ENCODE measurements around the gene FKTN. TPM values are rescaled to one million over a fixed set of nuclear protein-coding genes. Genes with fewer than 3 reads are reported as not detected.
"Not testable (repeated sequence)": the region's sequence is repeated elsewhere in the genome, so short reads cannot be mapped to it uniquely, and the experiment has no call there.

FKTN gene
- 12.9 TPM for polyA plus RNA-seq (2013, experiment 1 of 2)
- polyA plus RNA-seq (2013, experiment 2 of 2): 15.7 TPM

DNA sequence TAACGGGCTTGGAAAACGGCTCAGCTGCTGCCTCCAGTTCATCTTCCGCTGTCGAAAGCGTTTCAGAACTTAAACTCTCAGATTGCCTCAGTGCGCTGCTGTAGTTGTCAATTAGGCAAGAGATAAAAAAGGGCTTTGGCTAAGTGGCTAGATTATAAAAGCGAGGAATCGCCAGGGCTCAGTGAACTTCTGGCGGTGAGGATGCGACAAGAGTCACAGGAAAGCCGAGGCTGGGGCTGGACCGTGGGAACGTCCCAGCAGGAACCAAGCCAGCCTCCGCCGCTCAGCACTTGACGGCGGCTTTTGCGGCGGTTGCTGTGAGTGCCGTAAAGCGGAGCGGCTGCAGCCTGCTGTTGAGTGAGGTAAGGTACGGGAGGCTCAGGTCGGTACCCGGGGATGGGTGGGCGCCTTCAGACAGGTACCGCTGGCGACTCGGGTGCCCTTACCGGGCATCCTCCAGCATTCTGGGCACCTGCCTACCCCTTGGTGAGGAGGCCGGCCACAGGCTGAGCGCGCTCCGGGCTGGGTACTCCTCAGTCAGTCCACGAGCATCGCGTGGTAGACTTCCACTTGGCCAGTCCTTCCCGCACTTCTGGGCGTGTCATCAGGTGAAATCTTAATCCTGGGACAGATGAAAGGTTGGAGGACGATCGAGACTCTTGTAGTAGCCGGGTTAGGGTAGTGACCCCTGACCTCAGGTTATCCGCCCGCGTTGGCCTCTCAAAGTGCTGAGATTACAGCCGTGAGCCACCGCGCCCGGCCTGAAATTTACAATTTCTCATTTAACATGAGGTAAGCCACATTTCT lies at the start of gene FKTN:
FKTN (plus strand) TSS at position 328 of the 807 bp plus-strand sequence. CDS start 16,902 bp downstream, outside the sequence.
- Histone ChIP-seq H3K9me3 (ENCODE audit: control insufficient read depth, low read length) (peaks cover 11% of the 10 kb centered on the region), H3K36me3 (ENCODE audit: control insufficient read depth, insufficient read depth, low read length) (peaks cover 11% of the 10 kb centered on the region), H3K4me3 (ENCODE audit: extremely low read depth, insufficient read depth, low read length, poor library complexity, severe bottlenecking) (peak within 1 kb of the TSS; percentile 69), H3K4me1 (ENCODE audit: control insufficient read depth, insufficient read depth, low read length, poor library complexity, severe bottlenecking) (no peaks in the 10 kb centered on the region), H3K27ac (ENCODE audit: low read depth, low read length, severe bottlenecking) (peak within 1 kb of the TSS; percentile 82)
- WGBS, 2 experiments (ENCODE audit: insufficient coverage in 2 of 2): 5 to 6% methylated on average over 36 to 43 of the region's 49 CpGs

DNA sequence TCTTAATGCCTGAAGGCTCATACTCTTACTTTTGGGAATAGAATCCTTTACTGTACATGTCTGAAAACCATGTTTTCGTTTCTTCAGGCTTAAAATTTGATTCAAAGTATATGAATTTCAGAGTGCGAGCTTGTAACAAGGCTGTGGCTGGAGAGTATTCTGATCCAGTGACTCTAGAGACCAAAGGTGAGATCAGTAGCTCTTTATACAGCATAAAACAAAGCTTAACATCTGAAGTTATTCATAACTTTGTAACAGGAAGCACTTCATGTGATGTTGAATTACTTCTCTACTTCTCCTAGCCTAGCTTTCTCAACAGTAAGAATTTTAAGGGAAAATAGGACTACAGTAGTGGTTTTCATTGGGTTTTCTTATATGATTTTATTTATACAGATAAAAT lies 49.4 kb upstream of the FKTN start:
- 83 to 94% methylated on average over 1 to 2 of the region's 2 CpGs for WGBS, 2 experiments (ENCODE audit: insufficient coverage in 2 of 2)
- no peak overlapping the region for H3K4me3 ChIP-seq (ENCODE audit: extremely low read depth, insufficient read depth, low read length, poor library complexity, severe bottlenecking)
- no peaks in the 10 kb centered on the region for H3K9me3 ChIP-seq (ENCODE audit: control insufficient read depth, low read length)
- no peak overlapping the region for H3K27ac ChIP-seq (ENCODE audit: low read depth, low read length, severe bottlenecking)
- H3K4me1 ChIP-seq (ENCODE audit: control insufficient read depth, insufficient read depth, low read length, poor library complexity, severe bottlenecking): no peaks in the 10 kb centered on the region
- peaks cover 31% of the 10 kb centered on the region for H3K36me3 ChIP-seq (ENCODE audit: control insufficient read depth, insufficient read depth, low read length)

DNA sequence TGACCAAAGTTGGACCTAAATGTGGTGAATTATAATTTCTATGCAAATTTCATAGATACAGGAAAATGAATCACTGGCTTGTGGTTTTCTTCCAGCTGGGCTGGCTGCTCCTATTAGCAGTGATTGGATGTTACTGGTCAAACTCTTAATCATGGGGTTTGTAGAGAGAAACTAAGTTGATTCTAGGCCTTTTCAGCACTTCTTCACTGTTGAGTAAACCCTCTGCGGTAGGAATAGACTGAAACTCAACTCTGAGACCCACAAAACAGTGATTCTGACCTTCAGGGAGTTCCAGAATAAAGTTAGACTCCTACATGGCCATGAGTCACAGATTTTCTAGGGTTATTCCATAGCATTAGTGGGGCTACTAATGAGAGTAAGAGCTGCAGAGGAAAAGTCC lies 47.9 kb upstream of the FKTN start:
- WGBS, 2 experiments (ENCODE audit: insufficient coverage in 2 of 2): 86 to 90% methylated on average over 1 of the region's 1 CpG
- no peaks in the 10 kb centered on the region for H3K4me1 ChIP-seq (ENCODE audit: control insufficient read depth, insufficient read depth, low read length, poor library complexity, severe bottlenecking)
- H3K36me3 ChIP-seq (ENCODE audit: control insufficient read depth, insufficient read depth, low read length): peaks cover 41% of the 10 kb centered on the region
- H3K9me3 ChIP-seq (ENCODE audit: control insufficient read depth, low read length): no peaks in the 10 kb centered on the region
- no peak overlapping the region for H3K27ac ChIP-seq (ENCODE audit: low read depth, low read length, severe bottlenecking)
- no peak overlapping the region for H3K4me3 ChIP-seq (ENCODE audit: extremely low read depth, insufficient read depth, low read length, poor library complexity, severe bottlenecking)

DNA sequence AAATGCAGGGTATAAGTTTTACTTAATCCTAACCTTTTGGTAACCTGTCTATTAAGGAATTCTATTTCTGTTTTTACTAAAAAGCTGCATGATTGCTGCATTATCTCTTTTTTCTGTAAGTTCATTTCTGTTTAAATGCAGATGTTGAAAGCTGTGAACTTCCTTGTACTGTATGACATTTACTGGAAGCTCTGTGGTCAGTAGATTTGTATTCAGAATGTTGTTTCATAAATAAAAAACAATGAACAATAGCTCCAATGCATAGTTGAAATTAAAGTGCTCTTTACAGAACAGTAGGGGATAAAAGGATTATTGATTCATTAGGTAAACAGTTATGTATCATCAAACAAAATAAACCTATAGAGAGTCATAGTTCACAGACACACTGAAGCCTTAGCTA lies 46.5 kb upstream of the FKTN start:
- Histone ChIP-seq H3K4me3 (ENCODE audit: extremely low read depth, insufficient read depth, low read length, poor library complexity, severe bottlenecking) (no peak overlapping the region), H3K9me3 (ENCODE audit: control insufficient read depth, low read length) (no peaks in the 10 kb centered on the region), H3K36me3 (ENCODE audit: control insufficient read depth, insufficient read depth, low read length) (peaks cover 51% of the 10 kb centered on the region), H3K4me1 (ENCODE audit: control insufficient read depth, insufficient read depth, low read length, poor library complexity, severe bottlenecking) (peaks cover 5% of the 10 kb centered on the region), H3K27ac (ENCODE audit: low read depth, low read length, severe bottlenecking) (no peak overlapping the region)

DNA sequence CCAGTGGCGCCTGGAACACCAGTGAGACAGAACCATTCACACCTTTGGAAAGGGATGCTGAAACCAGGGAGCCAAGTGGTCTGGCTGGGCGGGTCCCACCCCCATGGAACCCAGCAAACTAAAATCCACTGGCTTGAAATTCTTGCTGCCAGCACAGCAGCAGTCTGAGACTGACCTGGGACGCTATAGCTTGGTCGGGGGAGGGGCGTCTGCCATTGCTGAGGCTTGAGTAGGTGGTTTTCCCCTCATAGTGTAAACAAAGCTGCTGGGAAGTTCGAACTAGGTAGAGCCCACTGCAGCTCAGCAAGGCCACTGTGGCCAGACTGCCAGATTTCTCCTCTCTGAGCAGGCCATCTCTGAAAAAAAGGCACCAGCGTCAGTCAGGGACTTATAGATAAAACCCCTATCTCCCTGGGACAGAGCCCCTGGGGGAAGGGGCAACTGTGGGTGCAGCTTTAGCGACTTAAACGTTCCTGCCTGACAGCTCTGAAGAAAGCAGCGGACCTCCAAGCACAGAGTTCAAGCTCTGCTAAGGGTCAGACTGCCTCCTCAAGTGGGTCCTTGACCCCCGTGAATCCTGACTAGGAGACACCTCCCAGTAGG lies 42.0 kb upstream of the FKTN start:
- Histone ChIP-seq H3K4me3 (ENCODE audit: extremely low read depth, insufficient read depth, low read length, poor library complexity, severe bottlenecking) (no peak overlapping the region), H3K36me3 (ENCODE audit: control insufficient read depth, insufficient read depth, low read length) (peaks cover 34% of the 10 kb centered on the region), H3K27ac (ENCODE audit: low read depth, low read length, severe bottlenecking) (no peak overlapping the region), H3K4me1 (ENCODE audit: control insufficient read depth, insufficient read depth, low read length, poor library complexity, severe bottlenecking) (peaks cover 5% of the 10 kb centered on the region), H3K9me3 (ENCODE audit: control insufficient read depth, low read length) (no peaks in the 10 kb centered on the region)
- WGBS, 2 experiments (ENCODE audit: insufficient coverage in 2 of 2): 81 to 88% methylated on average over 6 to 9 of the region's 11 CpGs

DNA sequence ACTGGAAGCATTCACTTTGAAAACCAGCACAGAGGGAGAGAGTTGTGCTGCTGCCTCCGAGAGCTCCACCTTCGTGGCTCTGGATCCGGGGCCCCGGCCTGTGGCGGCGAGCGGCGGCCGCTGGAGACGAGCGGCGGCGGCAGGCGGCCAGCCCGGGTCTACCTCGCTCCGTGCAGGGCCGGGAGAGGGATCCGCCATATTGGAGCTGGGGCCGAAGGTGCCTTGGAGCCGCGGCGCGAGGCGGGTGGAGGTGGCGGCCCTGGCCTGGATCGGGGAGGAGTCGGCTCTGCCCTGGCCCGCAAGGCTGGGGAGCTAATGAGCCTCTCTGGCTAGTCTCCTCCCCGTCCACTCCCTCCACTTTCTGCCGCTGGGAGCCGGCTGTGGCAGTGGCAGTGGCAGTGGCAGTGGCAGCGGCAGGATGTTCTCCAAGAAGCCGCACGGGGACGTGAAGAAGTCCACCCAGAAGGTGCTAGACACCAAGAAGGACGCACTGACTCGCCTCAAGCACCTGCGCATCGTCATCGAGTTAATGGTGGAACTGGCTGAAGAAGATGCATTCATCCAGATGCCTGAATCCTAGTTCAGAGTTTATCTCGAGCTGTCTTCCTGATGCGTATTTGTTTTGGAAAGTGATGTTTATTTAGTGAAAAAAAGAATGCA lies 38.1 kb upstream of the FKTN start:
- not testable (repeated sequence) for H3K9me3 ChIP-seq (ENCODE audit: control insufficient read depth, low read length); H3K4me1 ChIP-seq (ENCODE audit: control insufficient read depth, insufficient read depth, low read length, poor library complexity, severe bottlenecking); H3K27ac ChIP-seq (ENCODE audit: low read depth, low read length, severe bottlenecking)
- peaks cover 24% of the 10 kb centered on the region for H3K36me3 ChIP-seq (ENCODE audit: control insufficient read depth, insufficient read depth, low read length)
- WGBS, 2 experiments (ENCODE audit: insufficient coverage in 2 of 2): 98 to 99% methylated on average over 11 to 30 of the region's 43 CpGs
- H3K4me3 ChIP-seq (ENCODE audit: extremely low read depth, insufficient read depth, low read length, poor library complexity, severe bottlenecking): peak overlapping the region; percentile 18

DNA sequence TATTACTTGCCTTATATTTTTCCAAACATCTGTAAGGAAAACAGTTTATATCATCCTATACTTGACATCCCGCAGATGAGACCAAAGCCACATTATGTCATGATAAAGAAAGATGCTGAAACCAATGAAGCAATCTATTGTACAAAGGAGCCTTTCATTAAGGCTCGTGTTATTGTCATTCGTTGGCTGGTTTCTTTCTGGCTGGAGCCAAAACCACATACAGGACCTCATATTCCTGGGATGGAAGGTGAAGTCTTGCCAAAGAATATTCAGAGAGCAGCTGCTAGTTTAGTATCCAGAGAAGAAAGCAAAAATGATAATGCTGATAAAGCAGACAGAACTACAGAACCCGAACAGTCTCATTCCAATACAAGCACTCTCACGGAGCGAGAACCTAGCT lies 36.9 kb upstream of the FKTN start:
- H3K36me3 ChIP-seq (ENCODE audit: control insufficient read depth, insufficient read depth, low read length): peaks cover 13% of the 10 kb centered on the region
- not testable (repeated sequence) for H3K9me3 ChIP-seq (ENCODE audit: control insufficient read depth, low read length); H3K4me3 ChIP-seq (ENCODE audit: extremely low read depth, insufficient read depth, low read length, poor library complexity, severe bottlenecking); H3K27ac ChIP-seq (ENCODE audit: low read depth, low read length, severe bottlenecking); H3K4me1 ChIP-seq (ENCODE audit: control insufficient read depth, insufficient read depth, low read length, poor library complexity, severe bottlenecking)
- no CpG with 5 or more reads among the region's 6 CpGs for WGBS, 2 experiments (ENCODE audit: insufficient coverage in 2 of 2)

DNA sequence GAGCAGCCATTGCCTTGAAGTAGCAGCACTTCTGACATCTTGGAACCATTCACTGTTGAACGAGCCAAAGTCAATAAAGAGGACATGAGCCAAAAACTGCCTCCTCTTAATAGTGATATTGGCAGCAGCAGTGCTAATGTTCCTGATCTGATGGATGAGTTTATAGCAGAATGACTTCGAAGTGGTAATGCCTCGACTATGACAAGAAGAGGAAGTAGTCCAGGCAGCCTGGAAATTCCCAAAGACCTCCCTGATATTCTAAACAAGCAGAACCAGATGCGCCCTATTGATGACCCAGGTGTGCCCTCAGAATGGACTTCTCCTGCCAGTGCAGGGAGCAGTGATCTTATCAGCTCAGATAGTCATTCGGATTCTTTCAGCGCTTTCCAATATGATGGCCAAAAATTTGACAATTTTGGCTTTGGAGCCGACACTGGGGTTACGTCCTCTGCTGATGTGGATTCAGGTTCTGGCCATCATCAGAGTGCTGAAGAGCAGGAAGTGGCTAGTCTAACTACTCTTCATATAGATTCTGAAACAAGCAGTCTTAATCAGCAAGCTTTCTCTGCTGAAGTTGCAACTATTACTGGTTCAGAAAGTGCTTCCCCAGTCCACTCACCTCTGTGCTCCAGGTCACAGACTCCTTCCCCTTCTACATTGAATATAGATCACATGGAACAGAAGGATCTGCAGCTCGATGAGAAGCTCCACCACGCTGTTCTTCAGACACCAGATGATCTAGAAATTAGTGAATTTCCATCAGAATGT lies 35.1 kb upstream of the FKTN start:
- not testable (repeated sequence) for H3K27ac ChIP-seq (ENCODE audit: low read depth, low read length, severe bottlenecking)

DNA sequence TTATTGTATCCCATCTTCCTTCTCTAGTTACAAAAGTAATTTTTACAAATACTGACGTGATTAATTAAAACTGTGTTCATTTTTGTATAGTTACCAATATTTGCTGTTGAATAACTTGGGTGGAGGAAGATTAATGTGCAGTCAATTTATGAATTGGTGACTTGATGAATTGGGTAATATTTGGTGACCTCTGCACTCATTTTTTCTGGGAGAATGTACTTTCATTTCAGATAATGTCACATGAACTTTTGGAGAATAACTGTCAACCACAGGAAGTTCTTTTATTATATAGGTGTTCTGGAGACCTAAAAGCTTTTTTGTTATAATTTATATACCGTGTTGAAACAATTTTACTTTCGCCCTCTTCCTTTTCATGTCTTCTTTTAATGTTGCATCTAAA lies 26.4 kb upstream of the FKTN start:
- Histone ChIP-seq H3K4me1 (ENCODE audit: control insufficient read depth, insufficient read depth, low read length, poor library complexity, severe bottlenecking) (no peaks in the 10 kb centered on the region), H3K36me3 (ENCODE audit: control insufficient read depth, insufficient read depth, low read length) (peaks cover 27% of the 10 kb centered on the region), H3K9me3 (ENCODE audit: control insufficient read depth, low read length) (no peaks in the 10 kb centered on the region), H3K4me3 (ENCODE audit: extremely low read depth, insufficient read depth, low read length, poor library complexity, severe bottlenecking) (no peak overlapping the region), H3K27ac (ENCODE audit: low read depth, low read length, severe bottlenecking) (no peak overlapping the region)
- no CpG with 5 or more reads among the region's 3 CpGs for WGBS, 2 experiments (ENCODE audit: insufficient coverage in 2 of 2)

More for the DNA sequence above, 35.1 kb upstream of the FKTN start:
- not testable (repeated sequence) for H3K4me1 ChIP-seq (ENCODE audit: control insufficient read depth, insufficient read depth, low read length, poor library complexity, severe bottlenecking); H3K4me3 ChIP-seq (ENCODE audit: extremely low read depth, insufficient read depth, low read length, poor library complexity, severe bottlenecking); H3K9me3 ChIP-seq (ENCODE audit: control insufficient read depth, low read length); H3K36me3 ChIP-seq (ENCODE audit: control insufficient read depth, insufficient read depth, low read length)
- WGBS, 2 experiments (ENCODE audit: insufficient coverage in 2 of 2): 88 to 93% methylated on average over 2 to 4 of the region's 10 CpGs

DNA sequence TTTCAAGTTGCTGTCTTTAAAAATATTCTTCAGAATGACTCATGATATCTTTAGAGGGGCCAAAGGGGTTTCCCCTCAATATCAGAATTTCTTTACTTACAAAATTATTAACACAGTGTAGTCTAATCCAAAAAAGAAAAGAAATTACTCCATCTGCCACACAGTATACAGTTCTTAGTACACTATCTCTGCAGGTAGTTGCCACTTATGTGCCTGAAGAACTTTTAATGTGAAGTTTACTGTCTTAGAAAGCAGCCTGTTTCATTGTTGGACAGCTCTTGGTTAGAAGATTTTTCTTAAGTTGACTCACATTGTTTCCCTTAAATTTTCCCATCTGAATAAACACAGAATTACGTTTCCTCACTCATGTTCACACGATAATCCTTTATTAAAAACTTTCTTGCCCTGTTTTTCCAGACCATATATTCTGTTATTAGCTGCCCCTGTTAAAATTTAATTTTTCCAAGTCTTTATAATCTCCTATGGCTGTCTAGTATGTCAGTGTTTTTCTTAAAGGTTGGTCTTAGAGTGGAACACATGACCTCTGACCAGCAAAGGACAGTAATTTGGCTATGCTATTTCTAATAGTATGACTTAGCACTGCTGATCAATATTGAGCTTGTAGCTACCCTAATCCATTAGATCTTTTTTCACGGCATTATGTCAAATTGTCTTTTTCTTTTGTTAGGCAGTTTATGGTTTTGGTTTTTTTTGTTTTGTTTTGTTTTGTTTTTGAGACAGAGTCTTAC lies 21.8 kb upstream of the FKTN start:
- no peaks in the 10 kb centered on the region for H3K4me1 ChIP-seq (ENCODE audit: control insufficient read depth, insufficient read depth, low read length, poor library complexity, severe bottlenecking)
- H3K27ac ChIP-seq (ENCODE audit: low read depth, low read length, severe bottlenecking): no peak overlapping the region
- no peaks in the 10 kb centered on the region for H3K9me3 ChIP-seq (ENCODE audit: control insufficient read depth, low read length)
- peaks cover 22% of the 10 kb centered on the region for H3K36me3 ChIP-seq (ENCODE audit: control insufficient read depth, insufficient read depth, low read length)
- H3K4me3 ChIP-seq (ENCODE audit: extremely low read depth, insufficient read depth, low read length, poor library complexity, severe bottlenecking): no peak overlapping the region
- 100% methylated on average over 1 to 2 of the region's 3 CpGs for WGBS, 2 experiments (ENCODE audit: insufficient coverage in 2 of 2)
